Measurements from ENCODE around the gene BACH2.

BACH2 gene

DNA sequence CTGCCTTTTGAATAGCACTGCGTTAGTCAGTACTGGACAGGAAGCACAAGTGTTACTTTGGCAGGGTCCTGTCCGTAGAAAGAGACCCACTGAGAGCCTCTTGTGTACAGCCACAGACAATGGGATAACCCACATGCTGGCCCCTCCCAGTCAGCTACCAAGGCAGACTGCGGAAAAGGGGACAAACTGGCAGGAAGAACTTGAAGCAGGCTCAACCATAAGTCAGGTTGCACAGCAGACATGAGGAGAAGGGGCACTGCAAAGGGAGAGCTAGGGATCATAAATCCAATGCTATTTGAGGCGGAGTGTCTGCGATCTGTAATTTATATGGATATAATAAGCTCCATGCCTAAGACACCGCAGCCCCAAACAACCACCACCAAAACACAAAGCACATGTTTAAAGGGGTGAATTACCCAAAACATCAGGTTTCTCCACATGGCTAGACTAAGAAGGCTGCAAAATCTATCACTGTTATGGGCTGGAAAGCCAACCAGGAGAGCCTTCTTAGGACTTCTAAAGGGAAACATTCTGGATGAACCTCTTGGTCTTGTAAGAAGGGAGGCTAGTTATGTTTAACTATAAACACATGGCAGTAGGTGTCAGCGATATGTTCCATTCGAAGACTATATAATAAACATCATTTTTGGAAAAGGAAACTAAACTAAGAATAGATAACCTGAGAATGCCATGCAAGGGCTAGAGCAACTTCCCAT, 141.7 kb downstream of the BACH2 start:
- no peak overlapping the region for H3K4me3 ChIP-seq (ENCODE audit: low read depth, low read length)
- no peak for DNase-seq (ENCODE audit: low read depth)
- TF ChIP-seq, protein P1, sequence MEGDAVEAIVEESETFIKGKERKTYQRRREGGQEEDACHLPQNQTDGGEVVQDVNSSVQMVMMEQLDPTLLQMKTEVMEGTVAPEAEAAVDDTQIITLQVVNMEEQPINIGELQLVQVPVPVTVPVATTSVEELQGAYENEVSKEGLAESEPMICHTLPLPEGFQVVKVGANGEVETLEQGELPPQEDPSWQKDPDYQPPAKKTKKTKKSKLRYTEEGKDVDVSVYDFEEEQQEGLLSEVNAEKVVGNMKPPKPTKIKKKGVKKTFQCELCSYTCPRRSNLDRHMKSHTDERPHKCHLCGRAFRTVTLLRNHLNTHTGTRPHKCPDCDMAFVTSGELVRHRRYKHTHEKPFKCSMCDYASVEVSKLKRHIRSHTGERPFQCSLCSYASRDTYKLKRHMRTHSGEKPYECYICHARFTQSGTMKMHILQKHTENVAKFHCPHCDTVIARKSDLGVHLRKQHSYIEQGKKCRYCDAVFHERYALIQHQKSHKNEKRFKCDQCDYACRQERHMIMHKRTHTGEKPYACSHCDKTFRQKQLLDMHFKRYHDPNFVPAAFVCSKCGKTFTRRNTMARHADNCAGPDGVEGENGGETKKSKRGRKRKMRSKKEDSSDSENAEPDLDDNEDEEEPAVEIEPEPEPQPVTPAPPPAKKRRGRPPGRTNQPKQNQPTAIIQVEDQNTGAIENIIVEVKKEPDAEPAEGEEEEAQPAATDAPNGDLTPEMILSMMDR (IDR thresholded peaks at IDR 0.05; ENCODE audit: insufficient read depth, low read depth, low read length, missing control alignments) = no peak

DNA sequence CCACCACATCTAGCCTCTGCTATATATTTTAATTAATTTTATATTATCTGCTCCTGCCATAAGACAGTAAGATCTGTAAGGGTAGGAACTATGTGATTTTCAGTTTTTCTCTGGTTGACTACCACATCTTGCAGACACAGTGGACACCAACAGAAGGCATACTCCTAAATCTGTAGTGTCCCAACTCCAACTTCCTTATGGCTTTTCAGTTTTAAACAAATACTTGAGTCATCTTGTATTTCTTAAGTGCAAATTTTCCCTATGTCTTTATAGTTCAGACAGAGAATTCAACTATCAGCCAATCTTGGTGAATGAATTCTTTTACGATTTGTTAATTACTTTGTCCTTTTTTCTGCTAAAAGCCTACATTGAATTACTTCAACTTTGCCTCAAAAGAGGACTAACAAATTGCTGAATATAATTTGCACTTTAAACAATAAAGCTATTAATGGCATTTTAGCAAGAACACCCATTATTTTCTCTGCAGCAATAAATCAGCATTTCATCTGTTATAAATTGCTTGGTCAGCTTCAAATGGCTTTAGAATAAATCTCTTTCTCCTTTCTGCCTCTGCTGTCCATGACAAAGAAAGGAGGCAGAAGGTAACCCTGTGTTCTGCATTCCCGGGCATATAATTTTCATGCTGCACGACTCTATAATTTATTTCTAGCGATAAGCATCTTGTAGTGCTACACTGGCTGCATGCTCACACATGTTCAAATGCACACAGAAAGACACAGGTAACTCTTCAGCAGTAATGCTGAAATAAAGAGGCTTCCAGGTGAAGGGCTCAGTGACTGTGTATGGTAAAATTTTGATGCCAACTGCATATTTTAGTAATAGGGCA, 144.8 kb downstream of the BACH2 start:
- no peak for DNase-seq (ENCODE audit: low read depth)
- H3K4me3 ChIP-seq (ENCODE audit: low read depth, low read length) = no peak overlapping the region
- TF ChIP-seq, protein P1 (IDR thresholded peaks at IDR 0.05; ENCODE audit: insufficient read depth, low read depth, low read length, missing control alignments) = no peak

DNA sequence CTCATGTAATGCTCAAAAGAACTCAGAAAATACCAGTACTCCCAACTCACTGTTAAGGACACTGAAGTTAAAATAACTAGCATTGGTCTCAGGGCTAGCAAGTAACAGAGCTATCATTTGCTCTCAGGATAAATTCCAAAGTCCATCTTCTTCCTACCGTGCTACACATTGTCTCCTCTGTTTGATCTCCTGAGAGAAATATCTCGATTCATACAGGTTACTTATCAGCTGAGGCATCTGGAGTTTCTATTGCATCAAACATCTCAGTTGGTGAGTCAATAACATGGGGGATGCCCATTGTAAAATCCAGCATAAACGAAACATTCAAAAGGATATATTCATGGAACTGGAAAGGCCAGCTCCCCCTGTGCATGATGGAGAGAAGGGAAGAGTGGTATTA, 147.4 kb downstream of the BACH2 start:
- no peak overlapping the region for H3K4me3 ChIP-seq (ENCODE audit: low read depth, low read length)
- DNase-seq (ENCODE audit: low read depth) = no peak
- TF ChIP-seq, protein P1 (IDR thresholded peaks at IDR 0.05; ENCODE audit: insufficient read depth, low read depth, low read length, missing control alignments) = no peak

DNA sequence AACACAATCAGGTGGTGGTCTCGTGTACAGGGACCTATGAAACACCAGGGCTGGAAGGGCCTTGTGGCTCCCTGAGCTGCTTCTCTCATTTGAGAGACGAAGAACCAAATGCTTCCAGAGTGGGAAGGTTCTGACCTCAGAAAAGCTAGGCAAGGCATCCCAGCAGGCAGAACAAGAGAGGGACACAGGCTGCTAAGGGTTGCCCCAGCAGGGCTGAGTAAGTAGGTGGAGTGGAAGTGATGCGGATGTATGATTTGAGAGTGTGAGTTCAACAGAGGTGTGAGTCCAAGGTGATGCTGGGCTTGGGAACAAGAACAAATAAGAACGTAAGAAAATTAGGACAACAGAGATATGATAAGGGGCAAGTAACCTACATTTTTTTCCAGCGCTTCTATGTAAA, 147.8 kb downstream of the BACH2 start:
- no peak for DNase-seq (ENCODE audit: low read depth)
- TF ChIP-seq, protein P1 (IDR thresholded peaks at IDR 0.05; ENCODE audit: insufficient read depth, low read depth, low read length, missing control alignments) = no peak
- no peak overlapping the region for H3K4me3 ChIP-seq (ENCODE audit: low read depth, low read length)

DNA sequence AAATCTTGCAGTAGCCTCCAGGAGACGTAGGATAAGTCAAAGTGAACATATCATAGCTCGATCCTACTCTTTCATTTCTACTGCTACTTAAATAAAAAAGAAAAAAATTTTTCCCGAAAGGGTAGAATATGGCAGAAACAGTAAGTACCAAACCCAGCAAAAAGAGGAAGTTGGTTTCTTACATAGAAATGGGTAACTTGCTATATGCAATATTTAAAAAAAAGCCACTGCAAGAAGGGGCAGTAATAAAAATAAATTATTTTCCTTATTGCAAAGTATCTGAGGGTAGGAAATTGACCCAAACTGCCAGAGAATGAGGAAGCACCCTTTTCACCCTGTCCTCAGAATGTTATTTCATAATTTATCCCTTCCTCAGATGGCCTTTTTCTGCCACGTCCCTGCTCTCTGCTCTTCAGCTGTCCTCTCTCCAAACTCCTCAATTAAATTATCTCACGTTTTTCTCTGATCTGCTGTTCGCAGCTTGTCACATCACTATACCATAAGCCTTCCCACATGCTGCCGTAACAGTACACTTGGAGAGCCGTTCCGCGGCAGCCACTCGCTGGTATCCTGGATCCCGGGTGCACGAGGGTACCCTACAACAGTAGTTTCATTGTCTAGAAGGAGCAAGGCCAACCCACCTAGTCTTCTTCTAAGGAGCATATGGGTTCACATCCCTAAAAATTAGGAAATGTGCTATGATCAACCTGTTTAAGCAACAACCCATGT, 149.6 kb downstream of the BACH2 start:
- no peak for DNase-seq (ENCODE audit: low read depth)
- no peak overlapping the region for H3K4me3 ChIP-seq (ENCODE audit: low read depth, low read length)

DNA sequence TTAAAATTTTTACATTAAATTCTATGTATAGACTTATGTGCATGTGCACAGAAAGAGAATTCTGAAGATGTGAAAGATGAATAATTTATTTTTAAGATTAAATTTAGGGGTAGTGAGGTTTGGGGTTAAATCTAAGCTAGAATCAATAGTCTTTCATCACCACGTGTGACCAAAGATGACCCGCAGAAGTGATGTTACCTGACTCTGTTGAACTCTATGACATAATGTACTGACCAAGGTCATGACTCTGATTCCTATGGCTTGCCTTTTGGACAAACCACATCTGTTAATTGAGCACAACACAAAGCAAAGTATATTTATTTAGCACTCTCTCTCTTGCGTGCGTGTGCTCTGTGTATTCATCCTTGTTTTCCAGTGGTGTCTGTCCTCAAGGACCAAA, 150.6 kb downstream of the BACH2 start:
- TF ChIP-seq, protein P1 (IDR thresholded peaks at IDR 0.05; ENCODE audit: insufficient read depth, low read depth, low read length, missing control alignments) = no peak
- DNase-seq (ENCODE audit: low read depth) = no peak
- no peak overlapping the region for H3K4me3 ChIP-seq (ENCODE audit: low read depth, low read length)

More for the DNA sequence above, 149.6 kb downstream of the BACH2 start:
- TF ChIP-seq, protein P1 (IDR thresholded peaks at IDR 0.05; ENCODE audit: insufficient read depth, low read depth, low read length, missing control alignments) = no peak
